Body of pancreas (tissue), 4 donors: ENCODE results near the gene FRRS1.

Source experiments
- CTCF ChIP-seq, 7 experiments: fragments of 450-650 bp in 4 of 7; fragments of 200-600 bp in 3 of 7; sonication (generic) in 3 of 7; IDR thresholded peaks; one replicate each; pipeline ENCODE4 v1.5.1; 2016 to 2019; ENCODE audit warnings: antibody characterized with exemption in 7 of 7
- POLR2A ChIP-seq, 3 donors: fragments of 450-650 bp; IDR thresholded peaks; one replicate each; pipeline ENCODE4 v1.6.1; 2016; ENCODE audit warnings: antibody characterized with exemption in 3 of 3, mild to moderate bottlenecking in 2 of 3

GRCh38 chr1:99768524-99769245 is 2.2 kb upstream of the FRRS1 start:
- TF ChIP-seq POLR2A (IDR thresholded peaks at IDR 0.05): no peak
- no peak for TF ChIP-seq CTCF (IDR thresholded peaks at IDR 0.05)
